IMR-90 (cell line): ENCODE results near the gene GALP. TPM values are rescaled to one million over a fixed set of nuclear protein-coding genes. Genes with fewer than 3 reads are reported as not detected.

Experiments used
- ATAC-seq: fragments of 200-7000 bp; cut with Tn5 transposase; 2 replicates; pipeline ENCODE4 v1.9.1; 2020; ENCODE audit warnings: low read depth, mild to moderate bottlenecking, moderate library complexity
- BruUV-seq: library from RNA; stranded (reverse); fragments of 400-500 nt; replicated peaks from 2 replicates; lab custom pipeline; 2021; lab: Mats Ljungman, UMichigan
- CTCF ChIA-PET: fragments of 300-600 bp; formaldehyde crosslinking; extraction: SDS; loops from one replicate; lab custom pipeline; 2021; ENCODE audit warnings: antibody characterized with exemption; lab: Yijun Ruan, JAX
- POLR2A ChIA-PET: fragments of 300-600 bp; sonication (Branson Sonifier 250); formaldehyde crosslinking; loops from one replicate; lab custom pipeline; 2022; ENCODE audit warnings: antibody characterized with exemption; ENCODE audit not compliant: unreplicated experiment; lab: Charles Lee
- DNase-seq: peaks from one replicate; pipeline ENCODE4 v3.0.0; 2013
- H2AFZ ChIP-seq: replicated peaks from 2 replicates; pipeline ENCODE3; 2013; ENCODE audit warnings: low read length, mild to moderate bottlenecking; ENCODE audit not compliant: poor library complexity
- H2AK5ac ChIP-seq: 2 replicates; pipeline ENCODE4 v1.6.1; 2013; ENCODE audit warnings: low read depth, low read length, inconsistent platforms
- H2AK9ac ChIP-seq: replicated peaks from 2 replicates; pipeline ENCODE3; 2013; ENCODE audit warnings: mild to moderate bottlenecking, low read depth, low read length, moderate library complexity; ENCODE audit not compliant: poor library complexity
- H2BK120ac ChIP-seq: 2 replicates; pipeline ENCODE4 v1.6.1; 2013; ENCODE audit warnings: low read depth, low read length, inconsistent platforms
- H2BK15ac ChIP-seq: 3 replicates; pipeline ENCODE4 v1.6.1; 2013; ENCODE audit warnings: low read depth, low read length, inconsistent platforms
- H2BK20ac ChIP-seq: 2 replicates; pipeline ENCODE4 v1.6.1; 2013; ENCODE audit warnings: low read depth, mild to moderate bottlenecking, inconsistent platforms, low read length, moderate library complexity
- H2BK5ac ChIP-seq: 2 replicates; pipeline ENCODE4 v1.6.1; 2013; ENCODE audit warnings: mild to moderate bottlenecking, low read depth, low read length, inconsistent platforms; ENCODE audit not compliant: poor library complexity, severe bottlenecking
- H3K14ac ChIP-seq: replicated peaks from 2 replicates; pipeline ENCODE4 v1.6.1; 2013; ENCODE audit warnings: low read depth, low read length, inconsistent platforms
- H3K18ac ChIP-seq: 2 replicates; pipeline ENCODE4 v1.6.1; 2013; ENCODE audit warnings: low read depth, low read length, control low read depth
- H3K23ac ChIP-seq: 2 replicates; pipeline ENCODE4 v1.6.1; 2013; ENCODE audit warnings: low read depth, low read length, inconsistent platforms
- H3K27ac ChIP-seq: 2 replicates; pipeline ENCODE4 v1.5.1; 2013; ENCODE audit warnings: mild to moderate bottlenecking, control low read depth, low read length; ENCODE audit not compliant: insufficient read depth
- H3K27me3 ChIP-seq: 2 replicates; pipeline ENCODE4 v1.6.1; 2013; ENCODE audit warnings: low read length; ENCODE audit not compliant: control insufficient read depth, insufficient read depth
- H3K36me3 ChIP-seq: 2 replicates; pipeline ENCODE4 v1.6.1; 2013; ENCODE audit warnings: low read length, mixed read lengths; ENCODE audit not compliant: control insufficient read depth, insufficient read depth
- H3K4ac ChIP-seq: 2 replicates; pipeline ENCODE4 v1.6.1; 2013; ENCODE audit warnings: low read depth, low read length, inconsistent platforms
- H3K4me1 ChIP-seq: 2 replicates; pipeline ENCODE4 v1.6.1; 2013; ENCODE audit warnings: low read length, mixed read lengths; ENCODE audit not compliant: control insufficient read depth, insufficient read depth
- H3K4me2 ChIP-seq: 2 replicates; pipeline ENCODE4 v1.6.1; 2013; ENCODE audit warnings: low read depth, mild to moderate bottlenecking, control low read depth, low read length, moderate library complexity
- H3K4me3 ChIP-seq: 2 replicates; pipeline ENCODE4 v1.5.1; 2013; ENCODE audit warnings: low read depth, mild to moderate bottlenecking, control low read depth, low read length, moderate library complexity; ENCODE audit not compliant: insufficient read depth
- H3K56ac ChIP-seq: 2 replicates; pipeline ENCODE4 v1.6.1; 2013; ENCODE audit warnings: low read length, inconsistent platforms; ENCODE audit not compliant: insufficient read depth; ENCODE audit errors: extremely low read depth
- H3K79me1 ChIP-seq, 2 experiments: 2 replicates each; pipeline ENCODE4 v1.6.1; 2013; ENCODE audit warnings: low read length in 2 of 2, inconsistent platforms in 1 of 2, low read depth in 1 of 2
- H3K9ac ChIP-seq: 2 replicates; pipeline ENCODE4 v1.6.1; 2013; ENCODE audit warnings: low read depth, low read length, control low read depth
- H3K9me1 ChIP-seq: 2 replicates; pipeline ENCODE4 v1.6.1; 2013; ENCODE audit warnings: low read length, inconsistent platforms; ENCODE audit not compliant: insufficient read depth
- H3K9me3 ChIP-seq: 2 replicates; pipeline ENCODE4 v1.6.1; 2013; ENCODE audit warnings: low read length; ENCODE audit not compliant: control insufficient read depth, insufficient read depth
- H4K20me1 ChIP-seq: 2 replicates; pipeline ENCODE4 v1.6.1; 2013; ENCODE audit warnings: low read length, inconsistent platforms; ENCODE audit not compliant: insufficient read depth
- H4K5ac ChIP-seq: 2 replicates; pipeline ENCODE4 v1.6.1; 2013; ENCODE audit warnings: mild to moderate bottlenecking, low read depth, low read length, control low read depth
- H4K8ac ChIP-seq, 2 experiments: 2 replicates each; pipeline ENCODE4 v1.6.1; 2013; ENCODE audit warnings: low read depth in 2 of 2, low read length in 2 of 2, control low read depth in 1 of 2, inconsistent platforms in 1 of 2
- H4K91ac ChIP-seq: 2 replicates; pipeline ENCODE4 v1.6.1; 2013; ENCODE audit warnings: low read depth, low read length, inconsistent platforms; ENCODE audit not compliant: insufficient read depth
- BHLHE40 ChIP-seq: fragments of 150-350 bp; IDR thresholded peaks from 2 replicates; pipeline ENCODE4 v1.6.1; 2016; ENCODE audit warnings: mild to moderate bottlenecking, low read depth, low read length
- CEBPB ChIP-seq: IDR thresholded peaks from 2 replicates; pipeline ENCODE4 v1.6.1; 2012; ENCODE audit warnings: low read depth, low read length, improper control_type of control experiment
- CHD1 ChIP-seq: IDR thresholded peaks from 2 replicates; pipeline ENCODE4 v1.6.1; 2012; ENCODE audit warnings: low read depth, low read length, improper control_type of control experiment
- CTCF ChIP-seq: conservative IDR thresholded peaks from 2 replicates; pipeline ENCODE4 v1.5.1; 2012; ENCODE audit warnings: mild to moderate bottlenecking, low read depth, low read length, improper control_type of control experiment
- FOS ChIP-seq: fragments of 150-350 bp; IDR thresholded peaks from 2 replicates; pipeline ENCODE4 v1.6.1; 2016; ENCODE audit warnings: low read depth, low read length
- MAFK ChIP-seq: IDR thresholded peaks from 2 replicates; pipeline ENCODE4 v1.6.1; 2012; ENCODE audit warnings: low read depth, low read length, improper control_type of control experiment
- MAZ ChIP-seq: IDR thresholded peaks from 2 replicates; pipeline ENCODE4 v1.6.1; 2012; ENCODE audit warnings: low read depth, mild to moderate bottlenecking, low read length, improper control_type of control experiment, moderate library complexity, borderline replicate concordance
- MXI1 ChIP-seq: IDR thresholded peaks from 2 replicates; pipeline ENCODE4 v1.6.1; 2012; ENCODE audit warnings: low read depth, mild to moderate bottlenecking, low read length, moderate library complexity, borderline replicate concordance
- NFE2L2 ChIP-seq: fragments of 150-350 bp; IDR thresholded peaks from 2 replicates; pipeline ENCODE4 v1.6.1; 2016; ENCODE audit warnings: low read depth, mild to moderate bottlenecking, low read length
- POLR2A ChIP-seq: IDR thresholded peaks from 2 replicates; pipeline ENCODE4 v1.6.1; 2012; ENCODE audit warnings: mild to moderate bottlenecking, low read depth, low read length
- RAD21 ChIP-seq: IDR thresholded peaks from 2 replicates; pipeline ENCODE4 v1.6.1; 2012; ENCODE audit warnings: low read length, improper control_type of control experiment
- RCOR1 ChIP-seq: IDR thresholded peaks from 2 replicates; pipeline ENCODE4 v1.6.1; 2012; ENCODE audit warnings: mild to moderate bottlenecking, low read length, improper control_type of control experiment; ENCODE audit not compliant: insufficient replicate concordance
- RFX5 ChIP-seq: IDR thresholded peaks from 2 replicates; pipeline ENCODE4 v1.8.0; 2012; ENCODE audit warnings: low read depth, mild to moderate bottlenecking, low read length, moderate library complexity
- SMC3 ChIP-seq: fragments of 150-350 bp; IDR thresholded peaks from 2 replicates; pipeline ENCODE4 v1.6.1; 2016; ENCODE audit warnings: low read depth, mild to moderate bottlenecking, antibody characterized with exemption, low read length, moderate library complexity
- USF2 ChIP-seq: fragments of 150-350 bp; IDR thresholded peaks from 2 replicates; pipeline ENCODE4 v1.6.1; 2017; ENCODE audit warnings: mild to moderate bottlenecking, antibody characterized with exemption, low read length, low read depth
- WGBS, 2 experiments: methylation state at CpG; one replicate each; pipeline versions ENCODE4 v1.1.5 to v1.1.7; 2013; ENCODE audit warnings: missing lambda C conversion rate in 2 of 2; ENCODE audit not compliant: insufficient read length in 1 of 2; ENCODE audit errors: extremely low coverage in 2 of 2; 5-methylcytosine and 5-hydroxymethylcytosine counted together
- dilution Hi-C: fragments of 300-500 bp; cut with HindIII; formaldehyde crosslinking; loops from one replicate; pipeline ENCODE4 v1.14.3; 2018; ENCODE audit warnings: low sequenced_read_pairs; ENCODE audit not compliant: unreplicated experiment
- in situ Hi-C: fragments of 300-500 bp; cut with MboI; formaldehyde crosslinking; loops from 3 replicates; pipeline ENCODE4 v1.14.3; 2019; ENCODE audit warnings: low sequenced_read_pairs, inconsistent platforms, mixed read lengths
- intact Hi-C: fragments of 100-400 bp; cut with micrococcal nuclease; formaldehyde crosslinking; loops from 2 replicates; pipeline ENCODE4 v1.10.0; 2022
- polyA plus RNA-seq, 3 experiments: library from polyadenylated mRNA; depleted of rRNA; stranded (reverse); fragments of >200 nt; gene quantifications; 2 replicates each; pipeline ENCODE4 v1.2.3, GENCODE V29; 2012; ENCODE audit warnings: low replicate concordance in 1 of 3
- total RNA-seq: library from RNA; depleted of rRNA; stranded (reverse); fragments of >200 nt; gene quantifications from 2 replicates; pipeline ENCODE4 v1.2.3, GENCODE V29; 2012
- TF ChIP-seq, protein P1 (sequence below): fragments of 150-350 bp; IDR thresholded peaks from 2 replicates; pipeline ENCODE4 v1.6.1; 2016; ENCODE audit warnings: low read depth, mild to moderate bottlenecking, low read length, moderate library complexity, borderline replicate concordance

Gene GALP
- total and polyA plus RNA-seq, 2 of the 4 experiments (the other 2 are of a cell fraction): not detected

DNA sequence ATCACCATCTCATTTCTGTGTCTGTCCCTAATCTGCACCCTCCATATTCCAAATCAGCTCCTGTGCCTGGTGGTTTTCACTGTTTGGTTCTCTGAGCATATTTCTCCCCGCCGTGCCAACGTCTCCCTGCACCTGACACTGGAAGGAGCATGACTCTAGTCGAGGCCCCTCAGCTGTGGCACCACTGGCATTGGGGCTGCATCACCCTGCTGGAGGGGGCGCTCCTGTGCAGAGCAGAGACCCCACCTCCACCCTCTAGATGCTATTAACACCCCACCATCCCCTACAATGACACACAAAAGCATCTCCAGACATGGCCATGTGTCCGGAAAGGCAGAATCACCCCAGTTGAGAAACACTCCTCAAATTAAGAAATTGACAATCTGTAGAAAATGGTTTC, 47.1 kb downstream of the GALP start:
- Histone ChIP-seq H2AFZ (no peak overlapping the region), H3K9me1 (no peaks in the 10 kb centered on the region), H3K14ac (no peak overlapping the region), H3K4me2 (no peak overlapping the region), H4K91ac (no peak overlapping the region), H3K4me1 (no peaks in the 10 kb centered on the region), H3K4me3 (no peak overlapping the region), H2AK9ac (no peak overlapping the region), H4K5ac (no peak overlapping the region), H3K23ac (no peak overlapping the region), H3K36me3 (no peaks in the 10 kb centered on the region), H3K56ac (no peak overlapping the region), H3K9me3 (peaks cover 5% of the 10 kb centered on the region; the same call in 1 of the 2 replicates), H4K8ac (no peak overlapping the region), H4K20me1 (no peaks in the 10 kb centered on the region), H3K18ac (no peak overlapping the region), H2BK15ac (no peak overlapping the region), H3K9ac (no peak overlapping the region), H2BK20ac (no peak overlapping the region), H3K79me1 (no peaks in the 10 kb centered on the region), H2AK5ac (no peak overlapping the region), H3K4ac (no peak overlapping the region), H3K27ac (no peak overlapping the region), H2BK120ac (no peak overlapping the region), H2BK5ac (no peak overlapping the region), H3K27me3 (no peaks in the 10 kb centered on the region)
- CTCF ChIA-PET: no interaction called here
- intact Hi-C loops (no loop called here), in situ Hi-C loops (no loop called here), dilution Hi-C loops (no loop called here)
- BruUV-seq: no TSS peak
- DNase-seq (no peak), ATAC-seq (no peak)
- POLR2A ChIA-PET: no interaction called here
- TF ChIP-seq CTCF (no peak), SMC3 (no peak), CEBPB (no peak), FOS (no peak), MXI1 (no peak), RAD21 (no peak), MAFK (no peak), MAZ (no peak), USF2 (no peak), NFE2L2 (no peak), POLR2A (no peak), RFX5 (no peak), CHD1 (no peak), BHLHE40 (no peak), RCOR1 (no peak)
- TF ChIP-seq, protein P1, sequence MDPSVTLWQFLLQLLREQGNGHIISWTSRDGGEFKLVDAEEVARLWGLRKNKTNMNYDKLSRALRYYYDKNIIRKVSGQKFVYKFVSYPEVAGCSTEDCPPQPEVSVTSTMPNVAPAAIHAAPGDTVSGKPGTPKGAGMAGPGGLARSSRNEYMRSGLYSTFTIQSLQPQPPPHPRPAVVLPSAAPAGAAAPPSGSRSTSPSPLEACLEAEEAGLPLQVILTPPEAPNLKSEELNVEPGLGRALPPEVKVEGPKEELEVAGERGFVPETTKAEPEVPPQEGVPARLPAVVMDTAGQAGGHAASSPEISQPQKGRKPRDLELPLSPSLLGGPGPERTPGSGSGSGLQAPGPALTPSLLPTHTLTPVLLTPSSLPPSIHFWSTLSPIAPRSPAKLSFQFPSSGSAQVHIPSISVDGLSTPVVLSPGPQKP: no peak
- WGBS, 2 experiments: no CpG with 5 or more reads among the region's 6 CpGs
